ENCODE measurements around the gene NAIF1. TPM values are rescaled to one million over a fixed set of nuclear protein-coding genes. Genes with fewer than 3 reads are reported as not detected.
A peak's percentile ranks its signal among the peaks of the same experiment; 100 is the strongest.
"Not testable (repeated sequence)": the region's sequence is repeated elsewhere in the genome, so short reads cannot be mapped to it uniquely, and the experiment has no call there.

The NAIF1 gene
- total and polyA plus RNA-seq, 9 donors: 4.1 to 10.9 (median 6.6) TPM

- H3K4me3 ChIP-seq: no peak overlapping the region
- peaks cover 40% of the 10 kb centered on the region for H3K4me1 ChIP-seq (ENCODE audit: insufficient read depth)
- intact Hi-C loops (cut with DNase I): no loop called here
- DNase-seq: peak in 1 of 5 donors; percentile 49
- TF ChIP-seq POLR2A (IDR thresholded peaks at IDR 0.05) (no peak), EP300 (IDR thresholded peaks at IDR 0.05) (no peak), CTCF (IDR thresholded peaks at IDR 0.05) (no peak)
- H3K27ac ChIP-seq: peak overlapping the region in 1 of 2 donors; percentile 77
- H3K9me3 ChIP-seq: no peaks in the 10 kb centered on the region
- H3K27me3 ChIP-seq: no peaks in the 10 kb centered on the region
- 13 to 23% (median 15%) methylated on average over 11 of the region's 11 CpGs for WGBS, 3 donors
- H3K36me3 ChIP-seq: no peaks in the 10 kb centered on the region
These were observed 11.6 kb upstream of the NAIF1 start for GRCh38 chr9:128078504-128079434.

GRCh38 chr9:128077847-128078503 is 10.9 kb upstream of the NAIF1 start:
- Histone ChIP-seq H3K36me3 (no peaks in the 10 kb centered on the region), H3K4me3 (no peak overlapping the region), H3K27me3 (no peaks in the 10 kb centered on the region), H3K9me3 (no peaks in the 10 kb centered on the region), H3K4me1 (ENCODE audit: insufficient read depth) (peaks cover 41% of the 10 kb centered on the region), H3K27ac (peak overlapping the region; percentile 32 to 77)
- intact Hi-C loops (cut with DNase I): no loop called here
- no peak for DNase-seq
- no peak for TF ChIP-seq POLR2A (IDR thresholded peaks at IDR 0.05)
- no peak for TF ChIP-seq EP300 (IDR thresholded peaks at IDR 0.05)
- no peak for TF ChIP-seq CTCF (IDR thresholded peaks at IDR 0.05)
- 44 to 58% (median 46%) methylated on average over 7 of the region's 7 CpGs for WGBS, 3 donors

- H3K4me3 ChIP-seq: no peak overlapping the region
- H3K4me1 ChIP-seq (ENCODE audit: insufficient read depth): peaks cover 21% of the 10 kb centered on the region
- DNase-seq: no peak
- H3K9me3 ChIP-seq: no peaks in the 10 kb centered on the region
- no peaks in the 10 kb centered on the region for H3K27me3 ChIP-seq
- no peak for TF ChIP-seq POLR2A (IDR thresholded peaks at IDR 0.05)
- no peak for TF ChIP-seq CTCF (IDR thresholded peaks at IDR 0.05)
- WGBS, 3 donors: 54 to 62% (median 57%) methylated on average over 7 of the region's 7 CpGs
- no peaks in the 10 kb centered on the region for H3K36me3 ChIP-seq
- intact Hi-C loops (cut with DNase I): no loop called here
- peak overlapping the region; percentile 47 to 71 for H3K27ac ChIP-seq
These were observed 6.2 kb upstream of the NAIF1 start for GRCh38 chr9:128073253-128073886.

GRCh38 chr9:128072144-128073021 is 5.3 kb upstream of the NAIF1 start:
- TF ChIP-seq CTCF (IDR thresholded peaks at IDR 0.05) (no peak), EP300 (IDR thresholded peaks at IDR 0.05) (no peak), POLR2A (IDR thresholded peaks at IDR 0.05) (no peak)
- no peaks in the 10 kb centered on the region for H3K36me3 ChIP-seq
- H3K27ac ChIP-seq: peak overlapping the region; percentile 47 to 71
- 3 to 5% (median 5%) methylated on average over 5 of the region's 5 CpGs for WGBS, 3 donors
- peak; percentile 76 to 91 (median 83) for DNase-seq
- peak overlapping the region; percentile 6 for H3K4me3 ChIP-seq
- intact Hi-C loops (cut with DNase I): no loop called here
- no peaks in the 10 kb centered on the region for H3K9me3 ChIP-seq
- H3K4me1 ChIP-seq (ENCODE audit: insufficient read depth): peaks cover 13% of the 10 kb centered on the region
- no peaks in the 10 kb centered on the region for H3K27me3 ChIP-seq

- intact Hi-C loops (cut with DNase I); H3K4me3 ChIP-seq; H3K9me3 ChIP-seq; H3K27me3 ChIP-seq; DNase-seq; H3K36me3 ChIP-seq: not testable (repeated sequence)
- Histone ChIP-seq H3K27ac (peak overlapping the region; percentile 47 to 71), H3K4me1 (ENCODE audit: insufficient read depth) (peaks cover 16% of the 10 kb centered on the region)
- 51 to 64% (median 57%) methylated on average over 12 of the region's 12 CpGs for WGBS, 3 donors
These were observed 4.4 kb upstream of the NAIF1 start for GRCh38 chr9:128071475-128071874.
